SK-N-MC (cell line): ENCODE results near the gene CYP1A1.

ENCODE experiments used
- EZH2 ChIP-seq: fragments of 200-600 bp; sonication (generic); IDR thresholded peaks from one replicate; pipeline ENCODE4 v1.6.1; 2017; ENCODE audit warnings: antibody characterized with exemption
- POLR2AphosphoS5 ChIP-seq: IDR thresholded peaks from 2 replicates; pipeline ENCODE4 v1.6.1; 2012; ENCODE audit warnings: mild to moderate bottlenecking, low read depth, low read length, borderline replicate concordance

DNA sequence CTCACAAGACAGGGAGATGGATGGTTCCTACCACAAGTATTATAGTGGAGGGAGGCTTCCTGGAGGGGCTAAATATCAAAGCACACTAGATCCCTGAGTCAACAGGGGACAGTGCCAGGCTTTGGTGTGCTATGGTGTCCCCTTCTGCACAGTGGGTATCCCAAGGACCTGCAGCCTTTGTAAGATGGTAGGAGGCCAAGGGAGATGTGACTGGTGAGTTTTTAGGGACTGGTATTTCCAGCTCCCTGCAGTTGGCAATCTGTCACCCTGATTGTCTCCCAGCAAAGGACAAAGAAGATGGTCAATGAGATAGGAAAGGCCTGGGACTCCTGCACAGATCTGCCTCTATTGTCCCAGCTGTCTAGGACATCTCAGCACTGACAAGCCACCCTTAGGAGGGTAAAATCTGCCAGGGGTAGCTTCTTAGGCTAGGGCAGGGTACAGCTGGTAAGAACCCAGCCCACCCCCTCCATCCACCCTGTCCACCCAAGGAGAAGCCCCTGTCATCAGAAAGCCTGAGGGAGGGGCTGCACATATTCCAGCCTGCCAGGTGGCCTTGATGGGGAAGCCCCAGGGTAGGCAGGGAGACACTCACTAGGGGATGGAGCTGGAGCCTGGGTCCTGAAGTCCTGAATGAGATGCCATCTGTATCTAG, 631 bp downstream of the CYP1A1 start:
- no peak for TF ChIP-seq EZH2
- no peak for TF ChIP-seq POLR2AphosphoS5
